B cell (primary cell): ENCODE data around the gene AKR1B15.

Experiments used
- CTCF ChIP-seq: fragments of 200-600 bp; IDR thresholded peaks from one replicate; pipeline ENCODE4 v1.8.0; 2022; ENCODE audit warnings: antibody characterized with exemption, mild to moderate bottlenecking
- EZH2 ChIP-seq: IDR thresholded peaks from 2 replicates; pipeline ENCODE4 v1.6.1; 2012; ENCODE audit warnings: borderline replicate concordance, low read depth, mild to moderate bottlenecking, moderate library complexity, low read length; ENCODE audit not compliant: insufficient read depth, poor library complexity, severe bottlenecking

GRCh38 chr7:134557391-134557790 lies 8.5 kb downstream of the AKR1B15 start:
- TF ChIP-seq CTCF: no peak
- TF ChIP-seq EZH2: no peak
